H1 (cell line): ENCODE data around the gene MUC4. TPM values are rescaled to one million over a fixed set of nuclear protein-coding genes. Genes with fewer than 3 reads are reported as not detected.
"Not testable (repeated sequence)": the region's sequence is repeated elsewhere in the genome, so short reads cannot be mapped to it uniquely, and the experiment has no call there.

Source experiments
- CTCF ChIA-PET: fragments of 300-600 bp; sonication (Branson Sonifier 250); formaldehyde crosslinking; loops from one replicate; lab custom pipeline; 2021; ENCODE audit not compliant: partially characterized antibody; lab: Charles Lee
- POLR2A ChIA-PET: fragments of 300-600 bp; sonication (Branson Sonifier 250); formaldehyde crosslinking; loops from one replicate; lab custom pipeline; 2021; ENCODE audit warnings: inconsistent platforms; ENCODE audit not compliant: partially characterized antibody; lab: Charles Lee
- DNase-seq, 2 experiments: peaks; one replicate each; pipeline versions ENCODE4 v3.0.0 to v3.0.0-alpha.2; 2010 to 2022; ENCODE audit warnings: low spot score in 2 of 2, low read depth in 1 of 2, mixed read lengths in 1 of 2
- FAIRE-seq: peaks from 2 replicates; lab custom pipeline; 2011; peaks lifted over from hg19 to GRCh38; lab: Jason Lieb, UNC
- H2AFZ ChIP-seq: 2 replicates; pipeline ENCODE4 v1.8.1; 2012; ENCODE audit warnings: low read length, inconsistent platforms
- H2AK5ac ChIP-seq: 2 replicates; pipeline ENCODE4 v1.6.1; 2013; ENCODE audit warnings: low read depth, low read length
- H2BK120ac ChIP-seq: replicated peaks from 2 replicates; pipeline ENCODE3; 2013; ENCODE audit warnings: low read depth, low read length, inconsistent platforms
- H2BK12ac ChIP-seq: 2 replicates; pipeline ENCODE4 v1.6.1; 2013; ENCODE audit warnings: low read depth, low read length
- H2BK15ac ChIP-seq: 2 replicates; pipeline ENCODE4 v1.6.1; 2013; ENCODE audit warnings: low read length
- H2BK20ac ChIP-seq: 2 replicates; pipeline ENCODE4 v1.6.1; 2013; ENCODE audit warnings: low read length
- H2BK5ac ChIP-seq: 2 replicates; pipeline ENCODE4 v1.6.1; 2013; ENCODE audit warnings: low read depth, low read length
- H3K14ac ChIP-seq: 2 replicates; pipeline ENCODE4 v1.6.1; 2013; ENCODE audit warnings: inconsistent platforms; ENCODE audit not compliant: insufficient read length
- H3K18ac ChIP-seq: 2 replicates; pipeline ENCODE4 v1.6.1; 2013; ENCODE audit warnings: low read length; ENCODE audit errors: extremely low read depth
- H3K23ac ChIP-seq: 2 replicates; pipeline ENCODE4 v1.6.1; 2013; ENCODE audit warnings: inconsistent platforms; ENCODE audit not compliant: insufficient read length
- H3K23me2 ChIP-seq: 2 replicates; pipeline ENCODE4 v1.6.1; 2013; ENCODE audit warnings: low read depth, low read length
- H3K27ac ChIP-seq: 2 replicates; pipeline ENCODE4 v1.6.1; 2011; ENCODE audit warnings: low read depth, low read length, inconsistent platforms
- H3K27me3 ChIP-seq, 4 experiments: replicated peaks in 1 of 4; 1 replicate in 1 of 4; 2 replicates in 3 of 4; pipeline versions ENCODE4 v1.6.1 to v1.8.1; 2011 to 2013; ENCODE audit warnings: low read length in 3 of 4, mild to moderate bottlenecking in 3 of 4, inconsistent platforms in 2 of 4, mixed read lengths in 2 of 4, moderate library complexity in 1 of 4; ENCODE audit not compliant: control insufficient read depth in 3 of 4, insufficient read depth in 3 of 4; ENCODE audit errors: extremely low read depth in 1 of 4
- H3K36me3 ChIP-seq, 4 experiments: 2 replicates each; pipeline versions ENCODE4 v1.6.1 to v1.8.1; 2011 to 2013; ENCODE audit warnings: mild to moderate bottlenecking in 4 of 4, low read length in 3 of 4, moderate library complexity in 2 of 4, control low read depth in 1 of 4, inconsistent platforms in 1 of 4; ENCODE audit not compliant: insufficient read depth in 4 of 4, control insufficient read depth in 2 of 4
- H3K4ac ChIP-seq: replicated peaks from 2 replicates; pipeline ENCODE3; 2013; ENCODE audit warnings: low read length, low read depth, mixed read lengths, inconsistent platforms; ENCODE audit not compliant: insufficient read length
- H3K4me1 ChIP-seq, 4 experiments: replicated peaks in 1 of 4; 1 replicate in 1 of 4; 2 replicates in 3 of 4; pipeline versions ENCODE4 v1.6.1 to v1.8.1; 2011 to 2013; ENCODE audit warnings: low read length in 3 of 4, inconsistent platforms in 2 of 4, mixed read lengths in 1 of 4; ENCODE audit not compliant: insufficient read depth in 4 of 4, control insufficient read depth in 3 of 4
- H3K4me2 ChIP-seq, 2 experiments: 2 replicates each; pipeline versions ENCODE4 v1.6.1 to v1.8.1; 2011 to 2013; ENCODE audit warnings: low read depth in 2 of 2, low read length in 2 of 2, control low read depth in 1 of 2, inconsistent platforms in 1 of 2, mild to moderate bottlenecking in 1 of 2; ENCODE audit not compliant: insufficient read depth in 1 of 2
- H3K4me3 ChIP-seq, 4 experiments: fragments of 200-600, 300-600 bp in 1 of 4; sonication (generic), shearing (Covaris generic), sonication (Bioruptor Twin) in 1 of 4; 2 replicates each; pipeline versions ENCODE4 v1.5.1 to v1.8.1; 2011 to 2016; ENCODE audit warnings: low read length in 4 of 4, low read depth in 3 of 4, control low read depth in 2 of 4, inconsistent platforms in 2 of 4, mild to moderate bottlenecking in 2 of 4, mixed read lengths in 1 of 4, moderate library complexity in 1 of 4; ENCODE audit not compliant: insufficient read depth in 2 of 4; ENCODE audit errors: extremely low read depth in 1 of 4
- H3K56ac ChIP-seq: replicated peaks from 2 replicates; pipeline ENCODE3; 2013; ENCODE audit warnings: low read depth, mild to moderate bottlenecking, mixed read lengths, low read length, inconsistent platforms; ENCODE audit not compliant: insufficient read length
- H3K79me1 ChIP-seq: 2 replicates; pipeline ENCODE4 v1.6.1; 2013; ENCODE audit warnings: low read depth, low read length, control low read depth
- H3K79me2 ChIP-seq, 2 experiments: 2 replicates each; pipeline versions ENCODE4 v1.6.1 to v1.8.1; 2012 to 2013; ENCODE audit warnings: low read length in 2 of 2, mild to moderate bottlenecking in 2 of 2, inconsistent platforms in 1 of 2; ENCODE audit not compliant: insufficient read depth in 2 of 2, control insufficient read depth in 1 of 2
- H3K9ac ChIP-seq, 4 experiments: replicated peaks in 1 of 4; 1 replicate in 1 of 4; 2 replicates in 3 of 4; pipeline versions ENCODE4 v1.6.1 to v1.8.1; 2011 to 2013; ENCODE audit warnings: low read depth in 3 of 4, low read length in 3 of 4, control low read depth in 2 of 4, mild to moderate bottlenecking in 2 of 4, moderate library complexity in 2 of 4, inconsistent platforms in 1 of 4; ENCODE audit errors: extremely low read depth in 1 of 4
- H3K9me3 ChIP-seq, 2 experiments: 2 replicates each; pipeline versions ENCODE4 v1.6.1 to v1.8.1; 2012 to 2013; ENCODE audit warnings: mild to moderate bottlenecking in 2 of 2, moderate library complexity in 2 of 2, control low read depth in 1 of 2, inconsistent platforms in 1 of 2, low read depth in 1 of 2, low read length in 1 of 2, mixed read lengths in 1 of 2; ENCODE audit not compliant: insufficient read depth in 2 of 2
- H4K20me1 ChIP-seq, 2 experiments: replicated peaks in 1 of 2; 2 replicates each; pipeline versions ENCODE3 to v1.8.1; 2011 to 2013; ENCODE audit warnings: inconsistent platforms in 2 of 2, low read length in 2 of 2, mild to moderate bottlenecking in 1 of 2; ENCODE audit not compliant: insufficient read depth in 2 of 2, control insufficient read depth in 1 of 2
- H4K5ac ChIP-seq: 2 replicates; pipeline ENCODE4 v1.6.1; 2013; ENCODE audit warnings: low read length, low read depth, mixed read lengths, inconsistent platforms; ENCODE audit not compliant: insufficient read length
- H4K8ac ChIP-seq: 2 replicates; pipeline ENCODE4 v1.8.0; 2013; ENCODE audit warnings: mild to moderate bottlenecking, moderate library complexity, low read length, inconsistent platforms; ENCODE audit not compliant: insufficient read depth; ENCODE audit errors: extremely low read depth
- H4K91ac ChIP-seq: replicated peaks from 2 replicates; pipeline ENCODE3; 2013; ENCODE audit warnings: low read length, mixed read lengths, inconsistent platforms; ENCODE audit not compliant: insufficient read length
- WGBS, 2 experiments: shearing (Covaris generic) in 1 of 2; methylation state at CpG; one replicate each; pipeline versions ENCODE4 v1.1.6 to v1.1.7; 2013 to 2015; ENCODE audit warnings: low lambda C conversion rate in 2 of 2, mixed read lengths in 2 of 2, inconsistent platforms in 1 of 2, low coverage in 1 of 2, missing lambda C conversion rate in 1 of 2; ENCODE audit not compliant: insufficient replicate concordance in 2 of 2, insufficient coverage in 1 of 2, insufficient read length in 1 of 2; ENCODE audit errors: extremely low coverage in 1 of 2, missing lambda C conversion rate in 1 of 2; 5-methylcytosine and 5-hydroxymethylcytosine counted together
- polyA plus RNA-seq, 7 experiments: library from polyadenylated mRNA; depleted of rRNA in 3 of 7; stranded (reverse) in 5 of 7; unstranded in 2 of 7; fragments of >200 nt in 5 of 7; fragments of 200-250 nt in 2 of 7; gene quantifications; 1 replicate in 5 of 7; 2 replicates in 1 of 7; 4 replicates in 1 of 7; pipeline versions ENCODE4 v1.2.1 to v1.2.3, GENCODE V29; 2011 to 2013; ENCODE audit warnings: missing spikeins in 2 of 7, mixed read lengths in 2 of 7
- total RNA-seq: library from RNA; stranded (reverse); fragmentation: NEBNext Ultra II Directional; extraction: Animal tissue kit (Norgen Biotek cat#: 25700); gene quantifications from 2 replicates; pipeline ENCODE4 v1.2.1, GENCODE V29; 2021

MUC4 gene
- total and polyA plus RNA-seq, 2 of the 8 experiments (the other 6 are each of a cell fraction or from before 2014, with no cell fraction given) = 0.89 to 2.0 TPM

DNA sequence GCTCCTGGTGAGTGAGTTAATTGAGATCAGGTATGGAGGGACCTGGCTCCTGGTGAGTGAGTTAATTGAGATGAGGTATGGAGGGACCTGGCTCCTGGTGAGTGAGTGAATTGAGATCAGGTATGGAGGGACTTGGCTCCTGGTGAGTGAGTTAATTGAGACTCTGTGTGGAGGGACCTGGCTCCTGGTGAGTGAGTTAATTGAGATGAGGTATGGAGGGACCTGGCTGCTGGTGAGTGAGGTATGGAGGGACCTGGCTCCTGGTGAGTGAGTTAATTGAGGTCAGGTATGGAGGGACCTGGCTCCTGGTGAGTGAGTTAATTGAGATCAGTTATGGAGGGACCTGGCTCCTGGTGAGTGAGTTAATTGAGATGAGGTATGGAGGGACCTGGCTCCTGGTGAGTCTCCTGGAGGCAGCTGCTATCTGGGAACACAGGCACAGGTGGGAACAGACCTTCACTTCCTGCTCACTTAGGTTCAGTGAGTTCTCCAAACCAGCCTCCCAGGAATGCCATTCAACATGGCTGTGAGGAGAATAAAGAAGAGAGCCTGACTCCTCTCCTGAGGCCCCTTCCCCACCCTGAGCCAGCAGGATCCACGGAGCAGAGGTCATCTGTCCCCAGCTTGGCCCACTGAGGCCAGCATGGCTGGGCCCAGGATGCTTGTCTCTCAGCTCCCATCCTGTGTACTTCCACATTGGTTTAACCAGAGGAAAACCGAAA, 100.5 kb downstream of the MUC4 start:
- H3K23me2 ChIP-seq, H4K5ac ChIP-seq, H2BK5ac ChIP-seq, H2BK15ac ChIP-seq, H2BK20ac ChIP-seq, H4K20me1 ChIP-seq, H2AK5ac ChIP-seq, H3K36me3 ChIP-seq, POLR2A ChIA-PET, H3K4me3 ChIP-seq, H3K4ac ChIP-seq, H4K91ac ChIP-seq, H3K27ac ChIP-seq, H3K79me1 ChIP-seq, H4K8ac ChIP-seq, DNase-seq, H3K4me2 ChIP-seq, H3K4me1 ChIP-seq, H3K79me2 ChIP-seq, H3K9me3 ChIP-seq, FAIRE-seq, H3K9ac ChIP-seq, H3K18ac ChIP-seq, H2AFZ ChIP-seq, H3K14ac ChIP-seq, H2BK12ac ChIP-seq, H3K27me3 ChIP-seq, H3K23ac ChIP-seq, H2BK120ac ChIP-seq, H3K56ac ChIP-seq: not testable (repeated sequence)
- CTCF ChIA-PET = interaction anchor here (0.9 to 1.1 kb wide), 2 partner anchors 139 to 144 kb away, joined by 3 to 4 read pairs; no protein-coding TSS in a partner anchor
- WGBS, 2 experiments = 73% methylated on average over 2 of the region's 2 CpGs; no CpG with 5 or more reads in 1 of the 2 experiments
